Measurements from ENCODE around the gene TNFSF18. TPM values are rescaled to one million over a fixed set of nuclear protein-coding genes. Genes with fewer than 3 reads are reported as not detected.
A peak's percentile ranks its signal among the peaks of the same experiment; 100 is the strongest.

TNFSF18 gene
- total and polyA plus RNA-seq, 2 of the 4 experiments (the other 2 are of a cell fraction): 0.12 to 0.18 TPM

GRCh38 chr1:173017792-173018191, 32.9 kb downstream of the TNFSF18 start:
- POLR2A ChIA-PET (ENCODE audit: unreplicated experiment): no interaction called here
- peak overlapping the region in 1 of 2 experiments; percentile 38; a peak in 1 of 4 replicates for H4K8ac ChIP-seq (ENCODE audit: low read depth in 2 of 2, low read length in 2 of 2)
- H3K36me3 ChIP-seq (ENCODE audit: control insufficient read depth, insufficient read depth, low read length): no peaks in the 10 kb centered on the region
- peak overlapping the region; percentile 39; the same call in 1 of the 2 replicates for H2BK20ac ChIP-seq (ENCODE audit: low read depth, low read length)
- H3K4me1 ChIP-seq (ENCODE audit: control insufficient read depth, insufficient read depth, low read length): no peaks in the 10 kb centered on the region
- H2BK15ac ChIP-seq (ENCODE audit: low read depth, low read length): peak overlapping the region; percentile 20; the same call in 1 of the 3 replicates
- TF ChIP-seq RCOR1 (IDR thresholded peaks at IDR 0.05; ENCODE audit: insufficient replicate concordance, low read length) (no peak), ELK1 (IDR thresholded peaks at IDR 0.05; ENCODE audit: borderline replicate concordance, low read depth, low read length) (no peak), MXI1 (IDR thresholded peaks at IDR 0.05; ENCODE audit: borderline replicate concordance, low read depth, low read length) (no peak), FOS (IDR thresholded peaks at IDR 0.05; ENCODE audit: low read depth, low read length) (no peak), SMC3 (IDR thresholded peaks at IDR 0.05; ENCODE audit: low read depth, low read length) (no peak), CHD1 (IDR thresholded peaks at IDR 0.05; ENCODE audit: low read depth, low read length) (no peak), USF2 (IDR thresholded peaks at IDR 0.05; ENCODE audit: low read depth, low read length) (no peak), MAZ (IDR thresholded peaks at IDR 0.05; ENCODE audit: borderline replicate concordance, low read depth, low read length) (no peak), CTCF (conservative IDR thresholded peaks at IDR 0.05; ENCODE audit: low read depth, low read length) (no peak), MAFK (IDR thresholded peaks at IDR 0.05; ENCODE audit: low read depth, low read length) (no peak), POLR2A (IDR thresholded peaks at IDR 0.05; ENCODE audit: low read depth, low read length) (no peak), RFX5 (IDR thresholded peaks at IDR 0.05; ENCODE audit: low read depth, low read length) (no peak), CEBPB (IDR thresholded peaks at IDR 0.05; ENCODE audit: low read depth, low read length) (no peak), RAD21 (IDR thresholded peaks at IDR 0.05; ENCODE audit: low read length) (no peak)
- dilution Hi-C loops (cut with HindIII; ENCODE audit: low sequenced_read_pairs, unreplicated experiment): no loop called here
- no CpG with 5 or more reads among the region's 4 CpGs for WGBS, 2 experiments (ENCODE audit: extremely low coverage in 2 of 2, insufficient read length in 1 of 2)
- no TSS peak for BruUV-seq (replicated peaks)
- peak overlapping the region; percentile 29; the same call in 1 of the 2 replicates for H3K23ac ChIP-seq (ENCODE audit: low read depth, low read length)
- H2AK9ac ChIP-seq (replicated peaks; ENCODE audit: low read depth, low read length, poor library complexity): no peak overlapping the region
- no peak overlapping the region; the same call in 1 of the 2 replicates for H3K4ac ChIP-seq (ENCODE audit: low read depth, low read length)
- no peak overlapping the region for H3K4me3 ChIP-seq (ENCODE audit: insufficient read depth, low read depth, low read length)
- H2AK5ac ChIP-seq (ENCODE audit: low read depth, low read length): no peak overlapping the region
- H3K79me1 ChIP-seq (ENCODE audit: low read depth in 1 of 2, low read length in 2 of 2): no peaks in the 10 kb centered on the region
- no peak overlapping the region for H3K56ac ChIP-seq (ENCODE audit: extremely low read depth, insufficient read depth, low read length)
- no peaks in the 10 kb centered on the region for H3K9me3 ChIP-seq (ENCODE audit: control insufficient read depth, insufficient read depth, low read length)
- peak overlapping the region; percentile 32; the same call in 1 of the 2 replicates for H2BK120ac ChIP-seq (ENCODE audit: low read depth, low read length)
- no peak for DNase-seq
- no peak overlapping the region for H3K27ac ChIP-seq (ENCODE audit: insufficient read depth, low read length)
- no peaks in the 10 kb centered on the region for H3K27me3 ChIP-seq (ENCODE audit: control insufficient read depth, insufficient read depth, low read length)
- H3K4me2 ChIP-seq (ENCODE audit: low read depth, low read length): no peak overlapping the region; the same call in 1 of the 2 replicates
- H3K9ac ChIP-seq (ENCODE audit: low read depth, low read length): no peak overlapping the region
- no peak overlapping the region for H3K18ac ChIP-seq (ENCODE audit: low read depth, low read length)
- H4K91ac ChIP-seq (ENCODE audit: insufficient read depth, low read depth, low read length): no peak overlapping the region
- H4K5ac ChIP-seq (ENCODE audit: low read depth, low read length): peak overlapping the region; percentile 2; the same call in 1 of the 2 replicates
- CTCF ChIA-PET: no interaction called here
- H3K9me1 ChIP-seq (ENCODE audit: insufficient read depth, low read length): no peaks in the 10 kb centered on the region
- intact Hi-C loops (cut with micrococcal nuclease): no loop called here
- ATAC-seq (ENCODE audit: low read depth): no peak
- no peak overlapping the region for H2BK5ac ChIP-seq (ENCODE audit: low read depth, low read length, poor library complexity, severe bottlenecking)
- no peak overlapping the region for H2AFZ ChIP-seq (replicated peaks; ENCODE audit: low read length, poor library complexity)
- in situ Hi-C loops (cut with MboI; ENCODE audit: low sequenced_read_pairs): no loop called here
- no peaks in the 10 kb centered on the region for H4K20me1 ChIP-seq (ENCODE audit: insufficient read depth, low read length)
- H3K14ac ChIP-seq (replicated peaks; ENCODE audit: low read depth, low read length): peak overlapping the region; percentile 76
